Activated effector memory CD4-positive, alpha-beta T cell treated with Interleukin-2 at 50 U/mL for 16 hours (primary cell): Measurements from ENCODE around the gene HLA-DOB.

Experiments used
- DNase-seq: peaks from one replicate; pipeline ENCODE4 v3.0.0-alpha.2; 2020

HLA-DOB gene

DNA sequence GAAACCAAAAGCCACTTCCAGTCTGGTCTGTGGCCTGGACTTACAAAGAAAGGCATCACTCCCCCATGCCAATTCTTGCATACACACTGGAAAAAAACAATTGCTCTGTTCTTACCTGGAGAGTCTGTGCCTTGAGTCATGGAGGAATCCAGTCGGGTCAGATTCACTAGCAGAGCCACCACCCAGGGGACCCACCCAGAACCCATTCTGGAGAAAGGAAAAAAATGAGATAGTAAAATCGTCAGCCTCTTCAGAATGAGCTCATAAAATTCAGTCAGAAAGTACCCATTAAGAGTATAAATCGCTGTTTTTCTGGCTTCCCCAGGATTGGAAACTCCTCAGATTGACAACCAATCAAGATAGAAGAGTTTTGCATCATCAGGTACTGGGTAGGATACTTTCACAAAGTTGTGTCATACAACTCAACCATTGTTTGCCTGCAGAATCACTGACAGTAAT, at the start of gene HLA-DOB:
HLA-DOB (minus strand) TSS at position 257 of the 459 bp plus-strand sequence; CDS start at position 206, 51 bp downstream.
- DNase-seq = no peak

GRCh38 chr6:32865724-32866443, 49.1 kb upstream of the HLA-DOB start:
- DNase-seq = no peak

DNA sequence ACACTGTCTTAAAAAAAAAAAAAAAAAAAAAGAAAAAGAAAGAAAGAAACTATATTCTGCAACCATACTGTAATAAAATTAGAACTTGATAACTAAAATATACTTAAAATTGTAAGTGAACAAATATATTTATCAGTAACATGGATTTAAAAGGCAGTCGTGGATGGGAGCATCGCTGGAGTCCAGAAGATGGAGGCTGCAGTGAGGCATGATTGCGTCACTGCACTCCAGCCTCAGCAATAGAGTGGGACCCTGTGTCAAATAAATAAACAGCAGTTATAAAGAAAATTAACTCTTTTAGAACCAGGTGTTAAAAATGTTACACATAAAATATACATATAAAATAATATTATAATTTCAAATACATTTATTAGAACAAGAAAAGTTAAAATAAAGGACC, 45.9 kb upstream of the HLA-DOB start:
- DNase-seq = no peak

DNA sequence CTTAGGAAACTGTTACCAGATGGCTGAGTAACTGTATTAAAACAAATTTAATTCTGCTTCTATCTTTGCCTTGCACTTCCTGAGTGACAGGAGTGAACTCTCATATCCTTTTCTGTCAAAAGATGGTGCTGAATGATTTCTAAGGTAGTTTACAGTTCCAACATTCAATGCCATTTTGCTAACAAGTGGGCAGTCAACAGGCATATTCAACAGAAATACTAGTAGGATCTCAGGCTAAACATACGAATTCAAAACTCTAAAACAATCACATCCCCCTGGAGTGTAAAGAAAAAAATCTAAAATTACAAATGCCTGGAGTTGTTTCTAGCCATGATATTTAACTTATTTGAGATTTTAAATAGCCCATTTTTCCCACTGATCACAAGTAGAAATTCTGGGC, 43.9 kb upstream of the HLA-DOB start:
- DNase-seq = no peak

- DNase-seq = no peak
Observed at GRCh38 chr6:32858194-32858593, 41.4 kb upstream of the HLA-DOB start.

- DNase-seq = no peak
Observed at GRCh38 chr6:32857156-32857891, 40.5 kb upstream of the HLA-DOB start.

DNA sequence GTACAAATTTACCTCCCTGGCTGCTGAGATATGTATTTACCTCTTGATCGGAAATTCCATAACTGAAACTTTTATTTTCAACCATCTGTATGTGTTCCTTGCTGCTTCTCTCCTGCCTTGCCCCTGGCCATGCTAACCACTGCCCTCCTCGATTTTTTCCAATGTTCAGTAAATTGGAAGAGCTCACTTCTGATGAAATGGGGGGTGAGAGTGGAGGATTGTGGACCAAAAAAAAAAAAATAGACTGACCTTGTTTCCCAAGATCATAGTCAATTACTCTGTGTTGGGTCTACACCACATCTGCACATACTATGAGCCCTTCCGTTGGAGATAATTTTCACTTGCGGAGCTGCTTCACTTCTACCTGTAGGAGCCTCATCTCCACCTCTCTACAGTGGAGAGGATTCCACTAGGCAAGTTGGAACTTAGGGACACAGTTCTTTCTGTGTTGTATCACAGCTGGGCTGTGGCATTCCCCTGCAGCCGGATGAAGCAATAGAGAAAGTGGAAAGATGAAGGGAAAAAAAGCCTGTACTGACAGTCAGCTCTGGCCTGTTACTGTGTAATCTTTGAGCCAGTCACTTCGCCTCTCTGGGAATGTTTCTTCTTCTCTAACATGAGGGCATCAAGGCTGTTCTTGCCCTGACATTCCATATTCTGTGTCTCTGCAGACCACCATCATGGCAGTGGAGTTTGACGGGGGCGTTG, 38.8 kb upstream of the HLA-DOB start:
- DNase-seq = no peak

DNA sequence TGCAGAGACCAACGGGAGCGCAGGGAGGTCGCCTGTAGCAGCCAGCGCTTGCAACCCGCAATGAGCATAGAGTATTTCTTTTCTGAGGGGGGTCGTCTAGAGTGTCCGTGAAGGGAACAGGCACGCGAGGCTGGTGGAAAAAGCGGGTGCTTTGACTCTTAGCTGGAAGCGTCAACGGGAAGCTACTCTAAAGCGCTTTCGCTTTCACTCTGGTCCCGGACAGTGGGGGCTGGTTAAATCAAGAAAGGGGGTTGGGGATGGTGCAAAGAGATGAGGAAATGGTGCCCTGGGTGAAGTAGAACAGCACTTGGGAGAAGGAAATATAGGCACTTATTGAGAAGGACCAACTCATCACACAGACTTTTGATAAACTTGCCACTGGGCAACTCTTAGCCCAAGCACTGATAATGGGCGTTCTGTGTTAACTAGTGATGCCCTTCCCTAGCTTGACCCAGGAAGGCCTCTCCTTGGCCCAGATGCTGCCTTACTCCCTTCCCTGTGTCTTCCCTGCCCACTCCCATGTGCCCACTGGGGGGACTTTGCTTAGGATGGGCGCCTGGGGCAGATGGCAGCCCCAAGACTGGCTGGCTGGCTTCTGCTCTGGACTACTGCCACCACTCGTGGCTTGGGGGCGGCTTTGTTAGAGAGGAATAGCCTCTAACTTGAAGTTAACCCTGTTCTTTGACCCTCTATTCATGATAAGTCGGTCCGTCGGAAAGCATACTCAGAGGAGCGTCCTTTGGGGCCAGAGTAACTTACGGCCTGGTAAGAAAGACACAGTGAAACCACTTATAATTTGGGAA, 37.8 kb upstream of the HLA-DOB start:
- DNase-seq = peak; percentile 40

DNA sequence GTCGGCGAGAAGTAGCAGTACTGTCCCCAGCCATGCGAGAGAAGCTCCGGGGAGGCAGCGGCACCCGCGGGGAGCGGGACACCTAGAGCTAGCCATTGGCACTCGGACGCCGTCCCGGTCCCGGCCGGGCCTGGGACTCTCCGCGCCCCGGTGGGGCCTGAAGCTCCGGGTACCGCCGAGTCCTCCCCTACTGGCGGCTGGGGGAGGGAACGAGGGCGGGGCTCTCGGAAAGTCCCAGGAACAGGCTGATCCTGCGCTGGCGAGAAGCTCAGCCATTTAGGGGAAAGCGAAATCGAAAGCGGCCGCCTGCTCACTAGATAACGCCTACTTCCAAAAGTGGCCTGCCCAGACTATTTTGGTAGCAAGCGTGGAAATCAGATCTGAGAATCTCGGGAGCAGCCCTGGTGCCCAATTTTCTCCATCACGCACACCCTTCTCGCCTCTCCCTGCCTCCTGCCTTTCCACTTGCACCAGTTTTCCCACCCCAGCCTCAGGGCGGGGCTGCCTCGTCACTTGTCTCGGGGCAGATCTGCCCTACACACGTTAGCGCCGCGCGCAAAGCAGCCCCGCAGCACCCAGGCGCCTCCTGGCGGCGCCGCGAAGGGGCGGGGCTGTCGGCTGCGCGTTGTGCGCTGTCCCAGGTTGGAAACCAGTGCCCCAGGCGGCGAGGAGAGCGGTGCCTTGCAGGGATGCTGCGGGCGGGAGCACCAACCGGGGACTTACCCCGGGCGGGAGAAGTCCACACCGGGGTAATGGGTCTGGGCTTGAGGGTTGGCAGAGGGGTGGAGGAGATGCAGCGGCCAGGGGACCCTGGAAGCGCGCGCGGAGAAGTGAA, 37.0 kb upstream of the HLA-DOB start, which contains the start of the genes PSMB9 and TAP1:
PSMB9 (plus strand) TSS at position 652 of the 835 bp plus-strand sequence; CDS start at position 690, 38 bp downstream.
TAP1 (minus strand) TSS at position 164 of the 835 bp plus-strand sequence; CDS start at position 96, 68 bp downstream.
- DNase-seq = peak; percentile 88

DNA sequence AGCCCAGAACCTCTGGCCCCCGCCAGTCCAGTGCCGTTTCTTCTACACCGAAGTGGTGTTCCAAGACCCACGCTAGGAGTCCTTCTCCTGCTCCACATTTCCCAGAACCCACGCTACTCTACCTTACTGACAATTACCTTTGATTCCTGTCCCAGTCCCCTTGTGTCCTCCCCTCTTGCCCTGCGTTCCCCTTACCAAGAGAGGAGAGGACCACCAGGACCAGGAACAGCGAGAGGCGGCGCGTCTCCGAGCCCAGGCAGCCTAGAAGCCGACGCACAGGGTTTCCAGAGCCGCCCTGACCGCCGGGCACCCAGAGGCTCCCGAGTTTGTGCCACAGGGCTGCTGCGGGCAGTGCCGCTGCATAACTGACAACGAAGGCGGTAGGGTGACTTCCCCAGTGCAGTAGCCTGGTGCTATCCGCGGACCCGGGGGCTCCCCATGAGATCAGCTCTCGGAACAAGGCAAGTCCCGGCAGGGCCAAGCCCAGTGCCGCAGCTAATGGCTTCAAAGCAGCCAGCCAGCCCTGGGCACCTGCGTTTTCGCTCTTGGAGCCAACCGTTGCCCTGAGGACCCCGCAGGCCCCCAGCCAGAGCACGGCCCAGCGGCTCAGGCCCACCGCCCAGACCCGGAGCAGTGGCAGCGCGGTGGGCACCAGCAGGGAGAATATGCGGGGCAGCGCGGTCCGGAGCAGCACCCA, 36.2 kb upstream of the HLA-DOB start:
- DNase-seq = peak; percentile 39

DNA sequence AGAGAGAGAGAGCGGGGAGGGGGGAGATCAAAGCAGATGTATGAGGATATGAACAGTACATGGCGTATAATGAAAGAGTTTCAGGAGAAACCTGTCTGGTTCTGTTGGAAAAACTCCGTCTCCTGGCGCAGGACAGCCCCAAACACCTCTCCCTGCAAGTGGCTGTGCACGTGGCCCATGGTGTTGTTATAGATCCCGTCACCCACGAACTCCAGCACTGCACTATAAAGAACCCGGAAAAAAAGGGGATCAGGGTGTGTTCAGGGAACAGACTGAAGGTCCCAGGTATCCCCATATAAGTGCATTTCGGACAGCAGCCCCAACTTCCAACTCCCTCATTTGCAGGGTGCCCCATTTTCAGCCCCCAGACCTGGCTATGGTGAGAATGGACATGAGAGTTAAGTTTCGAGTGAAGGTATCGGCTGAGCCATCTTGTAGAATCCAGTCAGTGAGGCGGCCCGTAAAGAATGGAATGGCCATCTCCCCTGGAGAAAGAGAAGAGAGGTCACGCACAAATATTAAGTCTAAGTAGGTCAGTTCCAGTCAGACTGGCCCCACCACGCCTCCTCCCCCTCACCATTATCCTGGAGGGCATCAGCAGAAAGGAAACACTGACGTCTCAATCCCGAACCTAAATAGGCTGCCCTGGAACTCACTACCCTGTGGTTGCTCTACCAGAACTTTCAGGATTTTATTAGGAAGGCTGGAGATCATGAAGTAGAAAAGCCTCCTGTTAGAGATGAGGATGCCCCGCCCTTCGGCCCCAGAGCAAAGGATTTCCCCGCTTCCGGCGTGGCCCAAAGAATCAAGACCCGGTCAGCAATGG, 35.4 kb upstream of the HLA-DOB start:
- no peak for DNase-seq

- DNase-seq = no peak
Observed at GRCh38 chr6:32851025-32851424, 34.2 kb upstream of the HLA-DOB start.

DNA sequence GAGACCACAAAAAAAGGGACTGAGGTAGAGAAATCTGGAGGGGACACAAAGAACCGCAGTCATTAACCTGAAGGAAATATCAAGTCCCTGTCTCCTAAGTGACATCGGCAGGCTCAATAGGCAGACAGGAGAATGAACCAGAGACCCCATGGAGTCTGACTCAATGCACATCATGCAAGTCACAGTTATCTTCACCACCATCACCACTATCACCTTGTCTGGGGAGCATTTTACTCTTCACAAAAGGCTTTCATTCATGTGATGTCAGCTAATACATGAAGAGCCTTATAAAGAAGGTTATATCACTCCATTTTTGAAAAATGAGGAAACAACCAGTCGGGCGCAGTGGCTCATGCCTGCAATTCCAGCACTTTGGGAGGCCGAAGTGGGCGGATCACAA, 32.3 kb upstream of the HLA-DOB start:
- DNase-seq = no peak

DNA sequence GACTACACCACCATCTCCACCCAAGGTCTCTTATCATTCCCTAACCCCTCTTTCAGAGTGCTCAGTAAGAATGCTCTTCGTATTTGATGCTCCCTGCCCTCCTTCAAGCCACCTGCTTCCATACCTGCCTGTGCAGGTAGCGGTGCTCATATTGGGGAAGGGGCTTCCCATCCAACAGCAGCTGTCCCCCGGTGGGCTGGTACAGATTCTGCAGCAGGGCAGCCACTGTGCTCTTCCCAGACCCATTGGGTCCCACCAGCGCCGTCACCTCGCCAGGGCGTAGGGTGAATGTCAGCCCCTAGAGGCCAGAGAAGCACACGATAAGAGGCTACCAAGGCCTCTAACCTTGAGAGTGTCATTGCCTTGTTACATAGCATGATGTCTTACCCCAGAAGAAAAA, 31.0 kb upstream of the HLA-DOB start:
- no peak for DNase-seq

- no peak for DNase-seq
Observed at GRCh38 chr6:32847004-32847403, 30.2 kb upstream of the HLA-DOB start.

- peak; percentile 39 for DNase-seq
Observed at GRCh38 chr6:32845384-32845884, 28.6 kb upstream of the HLA-DOB start.

DNA sequence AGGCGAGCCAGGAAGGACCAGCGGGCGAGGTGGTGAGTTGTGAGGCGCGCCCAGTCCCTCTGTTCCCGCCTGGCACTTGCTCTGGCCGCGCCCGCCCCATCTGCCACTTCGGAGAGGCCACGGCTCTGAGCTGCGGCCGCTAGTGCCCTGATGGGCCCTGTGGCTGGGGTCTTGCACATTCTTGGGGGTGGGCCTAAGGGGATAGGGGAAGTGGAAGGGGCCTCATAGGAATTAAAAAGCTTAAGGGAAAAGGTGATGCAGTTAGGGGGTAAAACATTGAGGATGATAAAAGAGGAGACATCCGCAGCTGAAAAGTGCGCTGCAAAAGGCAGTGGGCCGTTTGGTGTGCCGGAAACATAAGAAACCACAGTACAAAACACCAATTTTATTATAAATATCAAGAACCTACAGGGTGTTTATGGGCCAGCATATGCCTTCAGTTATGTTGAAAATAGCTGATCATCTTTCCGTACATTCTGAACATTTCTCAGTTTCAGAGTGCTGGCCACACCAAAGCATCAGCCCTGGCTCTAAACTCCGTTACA, 28.1 kb upstream of the HLA-DOB start:
- no peak for DNase-seq

DNA sequence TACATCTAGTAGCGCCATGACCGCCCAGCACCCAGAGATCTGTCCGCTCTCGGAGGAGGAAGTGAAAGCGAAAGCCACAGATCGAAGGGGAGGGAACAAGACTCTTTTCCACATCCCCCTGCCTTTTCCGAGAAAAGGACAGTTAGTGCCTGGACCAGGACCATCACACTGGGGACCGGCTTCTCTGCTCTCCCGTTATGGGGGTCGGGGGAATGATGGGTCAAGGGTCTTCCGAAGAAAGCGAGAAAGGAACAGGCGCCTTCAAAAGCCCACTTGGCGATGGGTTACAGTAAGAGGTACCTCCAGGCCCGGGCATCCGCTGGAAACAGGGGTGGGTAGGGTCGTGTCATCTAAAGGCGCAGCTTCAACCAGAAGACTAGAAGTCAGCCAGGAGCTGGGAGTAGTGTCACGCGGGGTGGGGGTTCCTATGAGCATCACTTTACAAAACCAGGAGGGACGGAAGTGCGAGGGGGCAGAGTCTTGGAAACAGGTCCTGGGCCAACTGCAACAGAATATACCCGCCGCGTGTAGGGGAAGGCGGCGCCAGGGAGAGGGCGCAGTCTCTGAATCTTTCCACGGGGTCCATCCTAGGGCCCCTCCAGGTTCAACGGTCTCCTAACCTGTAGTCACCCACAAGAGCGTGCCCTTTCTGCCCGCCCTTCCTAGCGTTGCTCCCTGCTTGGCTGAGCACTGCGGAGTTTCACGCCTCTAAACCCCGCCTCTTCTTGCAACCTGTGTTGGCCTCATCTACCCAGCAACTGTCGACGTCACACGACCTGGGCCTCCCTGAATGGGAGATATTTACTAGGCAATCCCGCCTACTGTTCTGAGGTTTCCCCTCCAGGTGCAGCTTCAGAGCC, 27.4 kb upstream of the HLA-DOB start, which contains the start of gene PSMB8:
PSMB8 (minus strand) TSS at position 69 of the 860 bp plus-strand sequence; CDS start at position 18, 51 bp downstream.
- peak; percentile 97 for DNase-seq
